Ovary (tissue), 9 donors: ENCODE results near the gene ARGLU1. TPM values are rescaled to one million over a fixed set of nuclear protein-coding genes. Genes with fewer than 3 reads are reported as not detected.
A peak's percentile ranks its signal among the peaks of the same experiment; 100 is the strongest.

ENCODE experiments used
- DNase-seq, 5 donors: peaks; one replicate each; pipeline ENCODE4 v3.0.0-alpha.2; 2019 to 2020
- H3K27ac ChIP-seq, 2 donors: fragments of 200-600 bp; one replicate each; pipeline versions ENCODE4 v1.5.1 to v1.8.0; 2019 to 2022
- H3K27me3 ChIP-seq: fragments of 200-600 bp; one replicate; pipeline ENCODE4 v1.8.0; 2022
- H3K36me3 ChIP-seq: fragments of 200-600 bp; sonication (generic); one replicate; pipeline ENCODE4 v1.5.1; 2019
- H3K4me1 ChIP-seq: one replicate; pipeline ENCODE4 v1.8.1; 2013; ENCODE audit warnings: mild to moderate bottlenecking, moderate library complexity; ENCODE audit not compliant: insufficient read depth
- H3K4me3 ChIP-seq: fragments of 200-600 bp; sonication (generic); one replicate; pipeline ENCODE4 v1.5.1; 2017
- H3K9me3 ChIP-seq, 2 donors: fragments of 200-600 bp in 1 of 2; sonication (generic) in 1 of 2; one replicate each; pipeline versions ENCODE4 v1.5.1 to v1.8.1; 2013 to 2019; ENCODE audit warnings: mild to moderate bottlenecking in 1 of 2, moderate library complexity in 1 of 2
- EP300 ChIP-seq: sonication (generic); formaldehyde crosslinking; IDR thresholded peaks from one replicate; pipeline ENCODE4 v1.6.1; 2017; ENCODE audit warnings: antibody characterized with exemption
- POLR2A ChIP-seq: fragments of 450-650 bp; IDR thresholded peaks from one replicate; pipeline ENCODE4 v1.6.1; 2017; ENCODE audit warnings: antibody characterized with exemption, mild to moderate bottlenecking, moderate library complexity
- WGBS, 3 donors: extraction: QIAGEN DNeasy Blood & Tissue Kit in 1 of 3; methylation state at CpG; one replicate each; pipeline versions ENCODE4 v1.1.5 to v1.1.7; 2013 to 2017; 5-methylcytosine and 5-hydroxymethylcytosine counted together
- intact Hi-C, 4 donors: fragments of 100-400 bp; cut with DNase I; formaldehyde crosslinking; loops; one replicate each; pipeline versions ENCODE4 v1.11.0 to v1.15.1; 2022 to 2023
- polyA plus RNA-seq, 2 donors: library from polyadenylated mRNA; stranded (reverse); fragments of 200-250 nt in 1 of 2; fragments of 350-450 nt in 1 of 2; fragmentation: Illumina TruSeq in 1 of 2; extraction: RNeasy Lipid Tissue Mini Kit (QIAGEN cat#74804) in 1 of 2; gene quantifications; one replicate each; pipeline ENCODE4 v1.2.3, GENCODE V29; 2013 to 2014
- total RNA-seq, 7 donors: library from RNA; depleted of rRNA in 2 of 7; stranded (reverse); fragments of >200 nt in 2 of 7; fragmentation: NEBNext Ultra II Directional in 3 of 7; extraction: Animal tissue kit (Norgen Biotek cat#: 25700) in 3 of 7; gene quantifications; one replicate each; pipeline versions ENCODE4 v1.1.0 to v1.2.4, GENCODE V29; 2016 to 2023
- TF ChIP-seq, protein P1 (sequence below), 3 donors: fragments of 450-650 bp in 2 of 3; fragments of 200-600 bp in 1 of 3; IDR thresholded peaks; one replicate each; pipeline versions ENCODE4 v1.5.1 to v1.8.0; 2016 to 2022; ENCODE audit warnings: antibody characterized with exemption in 3 of 3, mild to moderate bottlenecking in 1 of 3
- donor health status: DM: no; HTN: no; CAD: no; lungs with moderate emphysema.
- donor health status: DM: no; HTN: no; CAD: no.
- donor health status: Bipolar disorder and iron deficiency.
- donor health status: DM: yes; HTN: yes; CAD: no.
- donor health status: DM: no; HTN: no; CAD: no.
- donor health status: DM: yes; HTN: yes; CAD: no.

Gene ARGLU1
- total and polyA plus RNA-seq, 9 donors: 72.5 to 136 (median 76.8) TPM

DNA sequence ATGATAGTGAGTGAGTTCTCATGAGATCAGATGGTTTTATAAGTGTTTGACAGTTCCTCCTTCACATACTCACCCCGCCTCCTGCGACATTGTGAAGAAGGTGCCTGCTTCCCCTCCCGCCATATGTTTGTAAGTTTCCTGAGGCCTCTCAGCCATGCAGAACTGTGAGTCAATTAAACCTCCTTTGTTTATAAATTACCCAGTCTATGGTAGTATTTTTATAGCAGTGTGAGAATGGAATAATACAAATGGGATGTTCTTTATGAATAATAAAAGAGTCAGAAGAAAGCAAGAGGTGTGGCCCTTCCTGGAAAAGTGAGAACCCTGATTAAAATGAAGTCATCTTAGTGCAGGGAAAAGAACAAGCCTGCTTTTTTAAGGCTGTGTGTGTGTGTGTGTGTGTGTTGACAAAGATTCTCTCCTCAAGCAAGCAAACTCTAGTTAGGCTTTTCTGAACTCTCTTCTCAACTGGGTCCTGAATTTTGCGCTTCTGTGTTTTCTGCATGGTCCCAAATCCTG lies 18.8 kb upstream of the ARGLU1 start:
- intact Hi-C loops: no loop called here
- 72 to 74% (median 74%) methylated on average over 4 of the region's 4 CpGs for WGBS, 3 donors

DNA sequence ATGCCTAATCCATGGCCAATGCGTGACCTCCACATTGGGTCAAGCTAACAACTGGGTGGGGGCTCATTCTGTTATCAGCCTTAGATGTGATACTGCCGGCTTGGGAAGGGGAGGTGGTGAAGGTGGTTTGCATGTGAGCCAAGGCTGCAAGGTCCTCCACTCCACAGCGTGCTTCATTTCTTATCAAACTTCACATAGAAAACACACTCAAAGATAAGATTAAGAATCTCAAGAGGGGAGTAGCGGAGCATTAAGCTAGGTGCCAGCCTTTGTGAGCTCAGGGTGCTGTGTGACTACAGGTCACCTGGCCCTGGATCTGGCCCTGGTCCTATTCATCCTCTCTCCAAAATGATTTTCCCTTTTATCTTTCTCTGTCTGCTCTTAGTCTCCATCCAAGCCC lies 13.3 kb upstream of the ARGLU1 start:
- H3K9me3 ChIP-seq: no peaks in the 10 kb centered on the region
- H3K27me3 ChIP-seq: no peaks in the 10 kb centered on the region
- H3K27ac ChIP-seq: no peak overlapping the region
- TF ChIP-seq POLR2A (no peak), EP300 (no peak)
- TF ChIP-seq, protein P1, sequence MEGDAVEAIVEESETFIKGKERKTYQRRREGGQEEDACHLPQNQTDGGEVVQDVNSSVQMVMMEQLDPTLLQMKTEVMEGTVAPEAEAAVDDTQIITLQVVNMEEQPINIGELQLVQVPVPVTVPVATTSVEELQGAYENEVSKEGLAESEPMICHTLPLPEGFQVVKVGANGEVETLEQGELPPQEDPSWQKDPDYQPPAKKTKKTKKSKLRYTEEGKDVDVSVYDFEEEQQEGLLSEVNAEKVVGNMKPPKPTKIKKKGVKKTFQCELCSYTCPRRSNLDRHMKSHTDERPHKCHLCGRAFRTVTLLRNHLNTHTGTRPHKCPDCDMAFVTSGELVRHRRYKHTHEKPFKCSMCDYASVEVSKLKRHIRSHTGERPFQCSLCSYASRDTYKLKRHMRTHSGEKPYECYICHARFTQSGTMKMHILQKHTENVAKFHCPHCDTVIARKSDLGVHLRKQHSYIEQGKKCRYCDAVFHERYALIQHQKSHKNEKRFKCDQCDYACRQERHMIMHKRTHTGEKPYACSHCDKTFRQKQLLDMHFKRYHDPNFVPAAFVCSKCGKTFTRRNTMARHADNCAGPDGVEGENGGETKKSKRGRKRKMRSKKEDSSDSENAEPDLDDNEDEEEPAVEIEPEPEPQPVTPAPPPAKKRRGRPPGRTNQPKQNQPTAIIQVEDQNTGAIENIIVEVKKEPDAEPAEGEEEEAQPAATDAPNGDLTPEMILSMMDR (IDR thresholded peaks at IDR 0.05): no peak
- peaks cover 7% of the 10 kb centered on the region for H3K4me1 ChIP-seq
- 74 to 77% (median 76%) methylated on average over 4 of the region's 4 CpGs for WGBS, 3 donors
- H3K4me3 ChIP-seq: no peak overlapping the region
- intact Hi-C loops: no loop called here
- DNase-seq: no peak
- H3K36me3 ChIP-seq: no peaks in the 10 kb centered on the region

More for the DNA sequence above, 18.8 kb upstream of the ARGLU1 start:
- no peak for DNase-seq
- Histone ChIP-seq H3K4me3 (no peak overlapping the region), H3K36me3 (no peaks in the 10 kb centered on the region), H3K27me3 (no peaks in the 10 kb centered on the region), H3K4me1 (no peaks in the 10 kb centered on the region), H3K9me3 (no peaks in the 10 kb centered on the region), H3K27ac (no peak overlapping the region)
- TF ChIP-seq, protein P1 (IDR thresholded peaks at IDR 0.05): no peak
- TF ChIP-seq EP300 (no peak), POLR2A (no peak)

DNA sequence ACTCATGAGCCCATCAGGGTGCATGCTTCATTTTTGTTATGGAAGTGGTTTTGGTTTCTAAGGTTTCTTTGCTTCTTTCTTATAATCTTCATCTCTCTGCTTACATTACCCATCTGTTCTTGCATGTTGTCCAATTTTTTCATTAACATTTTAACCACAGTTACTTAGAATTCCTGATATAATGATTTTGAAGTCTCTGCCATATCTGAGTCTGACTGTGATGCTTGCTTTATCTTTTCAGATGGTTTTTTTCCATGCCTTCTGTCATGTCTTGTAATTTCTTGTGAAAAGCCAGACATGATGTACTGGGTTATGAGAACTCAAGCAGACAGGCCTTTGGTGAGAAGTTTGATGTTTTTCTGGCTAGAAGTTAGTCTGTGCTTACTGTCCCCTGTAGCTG lies 8.0 kb upstream of the ARGLU1 start:
- no peak for DNase-seq
- Histone ChIP-seq H3K4me1 (peaks cover 7% of the 10 kb centered on the region), H3K27ac (no peak overlapping the region), H3K4me3 (no peak overlapping the region), H3K9me3 (no peaks in the 10 kb centered on the region), H3K27me3 (no peaks in the 10 kb centered on the region), H3K36me3 (no peaks in the 10 kb centered on the region)
- TF ChIP-seq EP300: no peak
- TF ChIP-seq, protein P1 (IDR thresholded peaks at IDR 0.05): no peak
- TF ChIP-seq POLR2A: no peak
- intact Hi-C loops: no loop called here

DNA sequence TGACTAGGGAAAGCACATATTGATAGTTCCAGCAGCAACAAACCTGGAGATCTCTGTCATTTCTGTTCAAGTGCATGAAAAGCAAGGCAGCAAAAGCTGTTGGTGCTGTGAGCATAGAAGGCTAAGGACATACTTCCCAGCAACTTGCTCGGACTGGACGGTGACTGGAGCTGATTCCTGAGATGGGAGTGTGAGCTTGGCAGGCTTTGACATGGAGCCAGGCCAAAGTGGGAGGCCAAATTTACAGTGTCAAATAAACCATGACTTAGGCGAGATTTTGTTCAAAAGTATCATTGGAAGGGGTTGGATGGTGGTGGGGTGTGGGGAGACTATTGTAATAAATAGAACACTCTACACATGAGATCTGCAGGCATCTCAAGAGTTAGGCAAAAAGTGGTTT lies 5.9 kb upstream of the ARGLU1 start:
- Histone ChIP-seq H3K4me3 (no peak overlapping the region), H3K4me1 (peaks cover 7% of the 10 kb centered on the region), H3K9me3 (no peaks in the 10 kb centered on the region), H3K27me3 (no peaks in the 10 kb centered on the region), H3K36me3 (no peaks in the 10 kb centered on the region), H3K27ac (peak overlapping the region in 1 of 2 donors; percentile 4)
- DNase-seq: peak; percentile 36 to 63 (median 54)
- TF ChIP-seq, protein P1 (IDR thresholded peaks at IDR 0.05): no peak
- TF ChIP-seq EP300: no peak
- no peak for TF ChIP-seq POLR2A
- intact Hi-C loops: no loop called here
- 10 to 14% (median 11%) methylated on average over 3 of the region's 3 CpGs for WGBS, 3 donors
